Neural cell (in vitro differentiated cells): ENCODE data around the gene GEMIN5. TPM values are rescaled to one million over a fixed set of nuclear protein-coding genes. Genes with fewer than 3 reads are reported as not detected.

Experiments used
- H2AFZ ChIP-seq: fragments of 200-600, 300-800 bp; sonication (generic), shearing (Covaris generic); 2 replicates; pipeline ENCODE4 v1.6.0; 2014; ENCODE audit warnings: low read depth, mild to moderate bottlenecking, antibody characterized with exemption, low read length, moderate library complexity
- H3F3A ChIP-seq: fragments of 200-600 bp; shearing (Covaris generic); 2 replicates; pipeline ENCODE4 v1.6.1; 2016; ENCODE audit warnings: mild to moderate bottlenecking, moderate library complexity, mixed read lengths, antibody characterized with exemption, low read length; ENCODE audit not compliant: insufficient read depth, poor library complexity, severe bottlenecking
- H3K27ac ChIP-seq: fragments of 200-600, 300-800 bp; sonication (generic), shearing (Covaris generic); 2 replicates; pipeline ENCODE4 v1.5.1; 2014; ENCODE audit warnings: mild to moderate bottlenecking, low read length, moderate library complexity
- H3K27me3 ChIP-seq: fragments of 300-800, 200-600 bp; sonication (generic), shearing (Covaris generic); 2 replicates; pipeline ENCODE4 v1.6.0; 2014; ENCODE audit warnings: mild to moderate bottlenecking, low read depth, low read length, moderate library complexity; ENCODE audit not compliant: insufficient read depth
- H3K36me3 ChIP-seq: fragments of 300-800, 200-600 bp; sonication (generic), shearing (Covaris generic); 2 replicates; pipeline ENCODE4 v1.5.1; 2014; ENCODE audit warnings: mild to moderate bottlenecking, antibody characterized with exemption, low read length, moderate library complexity; ENCODE audit not compliant: insufficient read depth
- H3K4me2 ChIP-seq: fragments of 300-800, 200-600 bp; sonication (generic), shearing (Covaris generic); 2 replicates; pipeline ENCODE4 v1.6.0; 2014; ENCODE audit warnings: mild to moderate bottlenecking, low read length
- H3K4me3 ChIP-seq: fragments of 300-800, 200-600 bp; sonication (generic), shearing (Covaris generic); 2 replicates; pipeline ENCODE4 v1.5.1; 2014; ENCODE audit warnings: mild to moderate bottlenecking, low read length, moderate library complexity
- H3K79me2 ChIP-seq: fragments of 200-600 bp; shearing (Covaris generic); replicated peaks from 2 replicates; pipeline ENCODE4 v1.6.0; 2014; ENCODE audit warnings: mild to moderate bottlenecking, low read length, moderate library complexity; ENCODE audit not compliant: insufficient read depth
- H3K9ac ChIP-seq: fragments of 300-800, 200-600 bp; sonication (generic), shearing (Covaris generic); 2 replicates; pipeline ENCODE4 v1.6.1; 2016; ENCODE audit warnings: mild to moderate bottlenecking, low read length, mixed read lengths
- H3K9me2 ChIP-seq: fragments of 200-600 bp; shearing (Covaris generic); 2 replicates; pipeline ENCODE4 v1.6.1; 2016; ENCODE audit warnings: mild to moderate bottlenecking, low read length, mixed read lengths; ENCODE audit not compliant: insufficient read depth
- H3K9me3 ChIP-seq: fragments of 200-600, 300-800 bp; sonication (generic), shearing (Covaris generic); 2 replicates; pipeline ENCODE4 v1.6.1; 2016; ENCODE audit warnings: mild to moderate bottlenecking, mixed run types, low read length, moderate library complexity, mixed read lengths
- H4K20me1 ChIP-seq: fragments of 200-600 bp; shearing (Covaris generic); 2 replicates; pipeline ENCODE4 v1.6.1; 2016; ENCODE audit warnings: mild to moderate bottlenecking, mixed run types; ENCODE audit not compliant: insufficient read depth
- CTCF ChIP-seq: fragments of 450-650 bp; IDR thresholded peaks from 2 replicates; pipeline ENCODE4 v1.5.1; 2014; ENCODE audit warnings: antibody characterized with exemption, mild to moderate bottlenecking, moderate library complexity; ENCODE audit not compliant: poor library complexity, severe bottlenecking
- EP300 ChIP-seq: fragments of 450-650 bp; conservative IDR thresholded peaks from 2 replicates; pipeline ENCODE4 v1.6.1; 2014; ENCODE audit warnings: antibody characterized with exemption, mild to moderate bottlenecking, moderate library complexity; ENCODE audit not compliant: poor library complexity, severe bottlenecking
- EZH2 ChIP-seq: fragments of 200-600, 300-800 bp; shearing (Covaris generic), sonication (generic); IDR thresholded peaks from 2 replicates; pipeline ENCODE4 v1.6.1; 2014; ENCODE audit warnings: antibody characterized with exemption, low read length, borderline replicate concordance, mild to moderate bottlenecking; ENCODE audit not compliant: insufficient read depth, poor library complexity, severe bottlenecking
- MXI1 ChIP-seq: fragments of 450-650 bp; conservative IDR thresholded peaks from 2 replicates; pipeline ENCODE4 v1.6.1; 2014; ENCODE audit warnings: antibody characterized with exemption, mild to moderate bottlenecking; ENCODE audit not compliant: poor library complexity, severe bottlenecking
- POLR2AphosphoS5 ChIP-seq: IDR thresholded peaks from 2 replicates; pipeline ENCODE4 v1.6.1; 2012
- RAD21 ChIP-seq: fragments of 450-650 bp; conservative IDR thresholded peaks from 2 replicates; pipeline ENCODE4 v1.6.1; 2014; ENCODE audit warnings: antibody characterized with exemption, mild to moderate bottlenecking, moderate library complexity
- REST ChIP-seq: IDR thresholded peaks from 2 replicates; pipeline ENCODE4 v1.6.1; 2012; ENCODE audit warnings: borderline replicate concordance
- SMC3 ChIP-seq: fragments of 450-650 bp; conservative IDR thresholded peaks from 2 replicates; pipeline ENCODE4 v1.6.1; 2014; ENCODE audit warnings: antibody characterized with exemption, mild to moderate bottlenecking, moderate library complexity; ENCODE audit not compliant: poor library complexity
- TAF1 ChIP-seq: IDR thresholded peaks from 2 replicates; pipeline ENCODE4 v1.6.1; 2012; ENCODE audit warnings: low read depth
- polyA plus RNA-seq: library from polyadenylated mRNA; depleted of rRNA; stranded (reverse); fragments of >200 nt; gene quantifications from 2 replicates; pipeline ENCODE4 v1.2.3, GENCODE V29; 2014

Gene GEMIN5
- polyA plus RNA-seq, 1 donor from 2014 or later = 13.0 TPM

- Histone ChIP-seq H4K20me1 (no peaks in the 10 kb centered on the region), H3K27me3 (no peaks in the 10 kb centered on the region), H3K36me3 (no peaks in the 10 kb centered on the region), H3K4me3 (no peak overlapping the region), H3K4me2 (no peak overlapping the region), H3K79me2 (peaks cover 61% of the 10 kb centered on the region), H3K9ac (no peak overlapping the region), H2AFZ (no peak overlapping the region), H3K27ac (no peak overlapping the region), H3F3A (peaks cover 3% of the 10 kb centered on the region), H3K9me2 (no peaks in the 10 kb centered on the region), H3K9me3 (no peaks in the 10 kb centered on the region)
- no peak for TF ChIP-seq EP300
- TF ChIP-seq CTCF = no peak
- no peak for TF ChIP-seq MXI1
- TF ChIP-seq SMC3 = no peak
- no peak for TF ChIP-seq RAD21
- no peak for TF ChIP-seq POLR2AphosphoS5
- no peak for TF ChIP-seq REST
- no peak for TF ChIP-seq TAF1
- TF ChIP-seq EZH2 = no peak
These were observed 76.1 kb downstream of the GEMIN5 start for GRCh38 chr5:154861946-154862345.

GRCh38 chr5:154860765-154861164 is 77.2 kb downstream of the GEMIN5 start:
- no peak overlapping the region for H3K27ac ChIP-seq
- TF ChIP-seq REST (no peak), SMC3 (no peak), TAF1 (no peak), POLR2AphosphoS5 (no peak), EZH2 (no peak), EP300 (no peak), MXI1 (no peak), RAD21 (no peak), CTCF (no peak)
- H4K20me1 ChIP-seq = no peaks in the 10 kb centered on the region
- H3K4me3 ChIP-seq = peak overlapping the region; percentile 78
- H3K36me3 ChIP-seq = no peaks in the 10 kb centered on the region
- H3K27me3 ChIP-seq = no peaks in the 10 kb centered on the region
- peaks cover 5% of the 10 kb centered on the region for H3F3A ChIP-seq
- no peaks in the 10 kb centered on the region for H3K9me3 ChIP-seq
- H3K79me2 ChIP-seq = peaks cover 55% of the 10 kb centered on the region
- peak overlapping the region; percentile 64 for H3K4me2 ChIP-seq
- H3K9ac ChIP-seq = peak overlapping the region; percentile 96
- H2AFZ ChIP-seq = no peak overlapping the region
- H3K9me2 ChIP-seq = no peaks in the 10 kb centered on the region
